CD8-positive, alpha-beta memory T cell (primary cell): ENCODE data around the gene ETS1. TPM values are rescaled to one million over a fixed set of nuclear protein-coding genes. Genes with fewer than 3 reads are reported as not detected.

Source experiments
- CTCF ChIA-PET: fragments of 350-600 bp; sonication (Branson Sonifier 250); formaldehyde crosslinking; loops from one replicate; lab custom pipeline; 2021; ENCODE audit warnings: antibody characterized with exemption; lab: Charles Lee
- POLR2A ChIA-PET: fragments of 350-600 bp; sonication (Branson Sonifier 250); formaldehyde crosslinking; loops from one replicate; lab custom pipeline; 2021; ENCODE audit warnings: antibody characterized with exemption; lab: Charles Lee
- DNase-seq, 5 donors: peaks; one replicate each; pipeline versions ENCODE4 v3.0.0 to v3.0.0-alpha.2; 2020 to 2022; ENCODE audit warnings: mixed read lengths in 1 of 5
- H3K27ac ChIP-seq: one replicate; pipeline ENCODE4 v1.7.0; 2013; ENCODE audit warnings: low read depth, mild to moderate bottlenecking, low read length, moderate library complexity
- H3K27me3 ChIP-seq: 2 replicates; pipeline ENCODE4 v1.7.0; 2013; ENCODE audit warnings: low read length, mild to moderate bottlenecking; ENCODE audit not compliant: insufficient read depth, poor library complexity, severe bottlenecking
- H3K36me3 ChIP-seq: 2 replicates; pipeline ENCODE4 v1.7.0; 2013; ENCODE audit warnings: mild to moderate bottlenecking, low read length, moderate library complexity; ENCODE audit not compliant: insufficient read depth
- H3K4me1 ChIP-seq: 2 replicates; pipeline ENCODE4 v1.7.0; 2013; ENCODE audit warnings: mild to moderate bottlenecking, low read length, moderate library complexity; ENCODE audit not compliant: insufficient read depth
- H3K4me3 ChIP-seq: 2 replicates; pipeline ENCODE4 v1.7.0; 2013; ENCODE audit warnings: mild to moderate bottlenecking, low read length
- H3K9me3 ChIP-seq: 2 replicates; pipeline ENCODE4 v1.7.0; 2013; ENCODE audit warnings: mild to moderate bottlenecking, low read length
- H3K27ac Mint-ChIP-seq, 8 donors: one replicate each; pipeline ENCODE4 v1.8.0; 2020 to 2021; ENCODE audit warnings: mixed read lengths in 8 of 8, mild to moderate bottlenecking in 6 of 8, inconsistent platforms in 3 of 8, moderate library complexity in 3 of 8
- H3K27me3 Mint-ChIP-seq, 2 donors: one replicate each; pipeline ENCODE4 v1.8.0; 2020 to 2021; ENCODE audit warnings: mixed read lengths in 2 of 2, mild to moderate bottlenecking in 1 of 2, moderate library complexity in 1 of 2
- H3K36me3 Mint-ChIP-seq, 3 donors: one replicate each; pipeline ENCODE4 v1.8.0; 2020 to 2021; ENCODE audit warnings: mixed read lengths in 3 of 3, inconsistent platforms in 1 of 3, mild to moderate bottlenecking in 1 of 3
- H3K4me1 Mint-ChIP-seq, 3 donors: one replicate each; pipeline ENCODE4 v1.8.0; 2020 to 2021; ENCODE audit warnings: mixed read lengths in 3 of 3, inconsistent platforms in 1 of 3, mild to moderate bottlenecking in 1 of 3
- H3K4me3 Mint-ChIP-seq, 7 donors: one replicate each; pipeline ENCODE4 v1.8.0; 2020 to 2021; ENCODE audit warnings: mixed read lengths in 7 of 7, mild to moderate bottlenecking in 6 of 7, moderate library complexity in 4 of 7, inconsistent platforms in 2 of 7
- H3K9me3 Mint-ChIP-seq, 5 donors: one replicate each; pipeline ENCODE4 v1.8.0; 2020 to 2022; ENCODE audit warnings: mixed read lengths in 5 of 5, mild to moderate bottlenecking in 3 of 5, moderate library complexity in 2 of 5, inconsistent platforms in 1 of 5
- polyA plus RNA-seq: library from polyadenylated mRNA; unstranded; fragments of 300-500 nt; fragmentation: Illumina TruSeq; gene quantifications from one replicate; pipeline ENCODE4 v1.2.3, GENCODE V29; 2021
- total RNA-seq, 2 experiments: library from RNA; stranded (reverse); gene quantifications; one replicate each; pipeline ENCODE4 v1.2.3, GENCODE V29; 2021

Gene ETS1
- total and polyA plus RNA-seq, 3 experiments from 2014 or later = 386 to 411 (median 405) TPM

- POLR2A ChIA-PET = interaction anchor here (0.5 kb wide), 1 partner anchor 26 kb away, joined by 4 read pairs; no protein-coding TSS in a partner anchor
- peak overlapping the region in 1 of 8 donors; percentile 34 for H3K27ac Mint-ChIP-seq
- peaks cover 13 to 18% (median 17%) of the 10 kb centered on the region in 3 donors for H3K4me1 Mint-ChIP-seq
Observed at GRCh38 chr11:128574576-128575011, 12.8 kb downstream of the ETS1 start.

GRCh38 chr11:128573638-128574037 is 13.7 kb downstream of the ETS1 start:
- Mint-ChIP-seq H3K4me3 (peak overlapping the region in 1 of 7 donors; percentile 24), H3K9me3 (peaks cover 2 to 9% (median 5%) of the 10 kb centered on the region in 5 donors), H3K36me3 (peaks cover 0 to 8% (median 0%) of the 10 kb centered on the region in 3 donors), H3K27me3 (peaks cover 0 to 5% of the 10 kb centered on the region in 2 donors), H3K4me1 (peaks cover 20 to 21% (median 20%) of the 10 kb centered on the region in 3 donors), H3K27ac (no peak overlapping the region)
- no peaks in the 10 kb centered on the region for H3K27me3 ChIP-seq
- H3K4me1 ChIP-seq = peaks cover 15% of the 10 kb centered on the region
- H3K4me3 ChIP-seq = no peak overlapping the region
- no peak overlapping the region for H3K27ac ChIP-seq
- DNase-seq = no peak
- CTCF ChIA-PET = interaction anchor here (1.4 kb wide), 1 partner anchor 14 kb away, joined by 3 read pairs; no protein-coding TSS in a partner anchor
- POLR2A ChIA-PET = no interaction called here
- H3K36me3 ChIP-seq = no peaks in the 10 kb centered on the region
- no peaks in the 10 kb centered on the region for H3K9me3 ChIP-seq

More at GRCh38 chr11:128574576-128575011, 12.8 kb downstream of the ETS1 start:
- H3K4me1 ChIP-seq = peaks cover 14% of the 10 kb centered on the region
- no peaks in the 10 kb centered on the region for H3K9me3 ChIP-seq
- no peak for DNase-seq
- CTCF ChIA-PET = interaction anchor here (1.4 kb wide), 1 partner anchor 15 kb away, joined by 3 read pairs; no protein-coding TSS in a partner anchor
- H3K27me3 Mint-ChIP-seq = peaks cover 0 to 5% of the 10 kb centered on the region in 2 donors
- H3K9me3 Mint-ChIP-seq = peaks cover 2 to 9% (median 5%) of the 10 kb centered on the region in 5 donors
- H3K36me3 ChIP-seq = no peaks in the 10 kb centered on the region
- H3K36me3 Mint-ChIP-seq = peaks cover 0 to 8% (median 0%) of the 10 kb centered on the region in 3 donors
- H3K4me3 ChIP-seq = no peak overlapping the region
- no peak overlapping the region for H3K27ac ChIP-seq
- H3K4me3 Mint-ChIP-seq = no peak overlapping the region
- H3K27me3 ChIP-seq = no peaks in the 10 kb centered on the region

- ChIA-PET CTCF (no interaction called here), POLR2A (no interaction called here)
- no peak for DNase-seq
- Histone ChIP-seq H3K9me3 (no peaks in the 10 kb centered on the region), H3K4me1 (peaks cover 21% of the 10 kb centered on the region), H3K36me3 (no peaks in the 10 kb centered on the region), H3K27ac (no peak overlapping the region), H3K4me3 (no peak overlapping the region), H3K27me3 (no peaks in the 10 kb centered on the region)
- Mint-ChIP-seq H3K36me3 (peaks cover 0 to 8% (median 0%) of the 10 kb centered on the region in 3 donors), H3K4me3 (no peak overlapping the region), H3K9me3 (peaks cover 2 to 9% (median 5%) of the 10 kb centered on the region in 5 donors), H3K4me1 (peaks cover 20 to 27% (median 26%) of the 10 kb centered on the region in 3 donors), H3K27me3 (peaks cover 0 to 5% of the 10 kb centered on the region in 2 donors), H3K27ac (no peak overlapping the region)
Observed at GRCh38 chr11:128572965-128573364, 14.4 kb downstream of the ETS1 start.

- Histone ChIP-seq H3K9me3 (no peaks in the 10 kb centered on the region), H3K27ac (no peak overlapping the region), H3K4me3 (no peak overlapping the region), H3K36me3 (no peaks in the 10 kb centered on the region), H3K4me1 (peaks cover 23% of the 10 kb centered on the region), H3K27me3 (no peaks in the 10 kb centered on the region)
- Mint-ChIP-seq H3K4me1 (peaks cover 20 to 27% (median 26%) of the 10 kb centered on the region in 3 donors), H3K27me3 (no peaks in the 10 kb centered on the region), H3K27ac (no peak overlapping the region), H3K9me3 (peaks cover 2 to 9% (median 5%) of the 10 kb centered on the region in 5 donors), H3K4me3 (no peak overlapping the region), H3K36me3 (peaks cover 0 to 8% (median 0%) of the 10 kb centered on the region in 3 donors)
- ChIA-PET POLR2A (interaction anchor here (0.6 kb wide), 2 partner anchors 41 to 283 kb away, joined by 3 to 4 read pairs; no protein-coding TSS in a partner anchor), CTCF (interaction anchor here (0.9 kb wide), 1 partner anchor 33 kb away, joined by 3 read pairs; no protein-coding TSS in a partner anchor)
- no peak for DNase-seq
Observed at GRCh38 chr11:128570632-128571031, 16.7 kb downstream of the ETS1 start.

GRCh38 chr11:128569291-128569690 is 18.1 kb downstream of the ETS1 start:
- Histone ChIP-seq H3K4me3 (no peak overlapping the region), H3K27me3 (no peaks in the 10 kb centered on the region), H3K4me1 (peaks cover 10% of the 10 kb centered on the region), H3K36me3 (no peaks in the 10 kb centered on the region), H3K27ac (no peak overlapping the region), H3K9me3 (no peaks in the 10 kb centered on the region)
- Mint-ChIP-seq H3K4me3 (no peak overlapping the region), H3K9me3 (peaks cover 0 to 7% (median 2%) of the 10 kb centered on the region in 5 donors), H3K36me3 (peaks cover 0 to 5% (median 0%) of the 10 kb centered on the region in 3 donors), H3K27ac (no peak overlapping the region), H3K4me1 (peaks cover 9 to 14% (median 12%) of the 10 kb centered on the region in 3 donors), H3K27me3 (no peaks in the 10 kb centered on the region)
- no peak for DNase-seq
- CTCF ChIA-PET = no interaction called here
- POLR2A ChIA-PET = no interaction called here

- peak overlapping the region in 1 of 8 donors; percentile 72 for H3K27ac Mint-ChIP-seq
- POLR2A ChIA-PET = no interaction called here
- H3K27ac ChIP-seq = no peak overlapping the region
- CTCF ChIA-PET = no interaction called here
- peaks cover 7 to 12% (median 9%) of the 10 kb centered on the region in 3 donors for H3K4me1 Mint-ChIP-seq
- no peaks in the 10 kb centered on the region for H3K27me3 Mint-ChIP-seq
- no peak overlapping the region for H3K4me3 ChIP-seq
- peaks cover 0 to 2% (median 0%) of the 10 kb centered on the region in 5 donors for H3K9me3 Mint-ChIP-seq
- H3K4me1 ChIP-seq = peaks cover 9% of the 10 kb centered on the region
- H3K9me3 ChIP-seq = no peaks in the 10 kb centered on the region
- peaks cover 0 to 2% (median 0%) of the 10 kb centered on the region in 3 donors for H3K36me3 Mint-ChIP-seq
- no peak overlapping the region for H3K4me3 Mint-ChIP-seq
- no peak for DNase-seq
- no peaks in the 10 kb centered on the region for H3K36me3 ChIP-seq
- no peaks in the 10 kb centered on the region for H3K27me3 ChIP-seq
Observed at GRCh38 chr11:128568166-128568778, 19.1 kb downstream of the ETS1 start.

- Mint-ChIP-seq H3K27me3 (peaks cover 0 to 1% of the 10 kb centered on the region in 2 donors), H3K27ac (peak overlapping the region in 1 of 8 donors; percentile 61), H3K9me3 (no peaks in the 10 kb centered on the region), H3K4me1 (peaks cover 7 to 12% (median 9%) of the 10 kb centered on the region in 3 donors), H3K4me3 (no peak overlapping the region), H3K36me3 (no peaks in the 10 kb centered on the region)
- ChIA-PET CTCF (interaction anchor here (1.2 kb wide), 1 partner anchor 10 kb away, joined by 4 read pairs; no protein-coding TSS in a partner anchor), POLR2A (interaction anchor here (0.5 kb wide), 1 partner anchor 46 kb away, joined by 6 read pairs; no protein-coding TSS in a partner anchor)
- no peaks in the 10 kb centered on the region for H3K36me3 ChIP-seq
- H3K4me1 ChIP-seq = peaks cover 9% of the 10 kb centered on the region
- no peak overlapping the region for H3K27ac ChIP-seq
- H3K27me3 ChIP-seq = no peaks in the 10 kb centered on the region
- no peak overlapping the region for H3K4me3 ChIP-seq
- no peaks in the 10 kb centered on the region for H3K9me3 ChIP-seq
- no peak for DNase-seq
Observed at GRCh38 chr11:128567130-128567529, 20.2 kb downstream of the ETS1 start.

- DNase-seq = no peak
- H3K4me3 ChIP-seq = no peak overlapping the region
- Mint-ChIP-seq H3K36me3 (no peaks in the 10 kb centered on the region), H3K9me3 (no peaks in the 10 kb centered on the region), H3K27ac (peak overlapping the region in 1 of 8 donors; percentile 17), H3K4me3 (no peak overlapping the region), H3K4me1 (peaks cover 9 to 14% (median 12%) of the 10 kb centered on the region in 3 donors), H3K27me3 (peaks cover 0 to 4% of the 10 kb centered on the region in 2 donors)
- H3K4me1 ChIP-seq = peaks cover 9% of the 10 kb centered on the region
- no peak overlapping the region for H3K27ac ChIP-seq
- no peaks in the 10 kb centered on the region for H3K9me3 ChIP-seq
- ChIA-PET POLR2A (no interaction called here), CTCF (interaction anchor here (0.6 kb wide), 1 partner anchor 41 kb away, joined by 3 read pairs; no protein-coding TSS in a partner anchor)
- no peaks in the 10 kb centered on the region for H3K36me3 ChIP-seq
- no peaks in the 10 kb centered on the region for H3K27me3 ChIP-seq
Observed at GRCh38 chr11:128565881-128566280, 21.5 kb downstream of the ETS1 start.
